Heart left ventricle (tissue), 16 donors: ENCODE results near the gene FUCA1. TPM values are rescaled to one million over a fixed set of nuclear protein-coding genes. Genes with fewer than 3 reads are reported as not detected.
"Not testable (repeated sequence)": the region's sequence is repeated elsewhere in the genome, so short reads cannot be mapped to it uniquely, and the experiment has no call there.

Source experiments
- ATAC-seq, 4 donors: fragments of 200-7000 bp; cut with Tn5 transposase; one replicate each; pipeline ENCODE4 v1.9.1; 2020 to 2022; ENCODE audit warnings: moderate library complexity in 4 of 4, mild to moderate bottlenecking in 3 of 4, moderate number of reproducible peaks in 1 of 4
- DNase-seq, 5 donors: peaks; one replicate each; pipeline ENCODE4 v3.0.0-alpha.2; 2020
- H3K27ac ChIP-seq, 12 donors: fragments of 200-600 bp; sonication (generic) in 4 of 12; one replicate each; pipeline versions ENCODE4 v1.5.0 to v1.8.0; 2016 to 2022; ENCODE audit warnings: mild to moderate bottlenecking in 2 of 12
- H3K27me3 ChIP-seq, 9 donors: fragments of 200-600 bp; sonication (generic) in 2 of 9; one replicate each; pipeline versions ENCODE4 v1.5.1 to v1.8.0; 2016 to 2022; ENCODE audit warnings: mild to moderate bottlenecking in 3 of 9
- H3K36me3 ChIP-seq, 9 donors: fragments of 200-600 bp; sonication (generic) in 2 of 9; one replicate each; pipeline versions ENCODE4 v1.5.0 to v1.8.0; 2018 to 2022; ENCODE audit warnings: mild to moderate bottlenecking in 2 of 9
- H3K4me1 ChIP-seq, 12 donors: fragments of 200-600 bp; sonication (generic) in 4 of 12; one replicate each; pipeline versions ENCODE4 v1.5.0 to v1.8.0; 2016 to 2022; ENCODE audit warnings: mild to moderate bottlenecking in 3 of 12
- H3K4me3 ChIP-seq, 12 donors: fragments of 200-600 bp; sonication (generic) in 4 of 12; one replicate each; pipeline versions ENCODE4 v1.5.0 to v1.8.0; 2017 to 2022; ENCODE audit warnings: mild to moderate bottlenecking in 9 of 12, moderate library complexity in 4 of 12
- H3K9me3 ChIP-seq, 12 donors: fragments of 200-600 bp; sonication (generic) in 4 of 12; one replicate each; pipeline versions ENCODE4 v1.5.0 to v1.8.0; 2016 to 2022; ENCODE audit warnings: mild to moderate bottlenecking in 1 of 12
- CTCF ChIP-seq, 12 donors: fragments of 200-600 bp; sonication (generic) in 4 of 12; IDR thresholded peaks; one replicate each; pipeline versions ENCODE4 v1.5.0 to v1.8.0; 2018 to 2022; ENCODE audit warnings: antibody characterized with exemption in 12 of 12, mild to moderate bottlenecking in 5 of 12
- POLR2A ChIP-seq, 2 donors: fragments of 450-650 bp; IDR thresholded peaks; one replicate each; pipeline ENCODE4 v1.6.1; 2017; ENCODE audit warnings: antibody characterized with exemption in 2 of 2, mild to moderate bottlenecking in 2 of 2, moderate library complexity in 2 of 2
- WGBS, 4 donors: extraction: QIAGEN DNeasy Blood & Tissue Kit in 2 of 4; methylation state at CpG; one replicate each; pipeline versions ENCODE4 v1.1.5 to v1.1.7; 2013 to 2018; 5-methylcytosine and 5-hydroxymethylcytosine counted together
- intact Hi-C, 10 donors: fragments of 100-400 bp; cut with DNase I; formaldehyde crosslinking; loops; one replicate each; pipeline versions ENCODE4 v1.11.1 to v1.14.2; 2022
- polyA plus RNA-seq, 2 donors: library from polyadenylated mRNA; stranded (reverse); fragments of 200-250 nt; gene quantifications; one replicate each; pipeline ENCODE4 v1.2.3, GENCODE V29; 2013
- total RNA-seq, 9 donors: library from RNA; depleted of rRNA in 2 of 9; stranded (reverse); fragments of >200 nt in 2 of 9; fragmentation: NEBNext Ultra II Directional in 3 of 9; extraction: Animal tissue kit (Norgen Biotek cat#: 25700) in 3 of 9; gene quantifications; one replicate each; pipeline versions ENCODE4 v1.1.0 to v1.2.4, GENCODE V29; 2016 to 2023
- donor health status: ischemic (EF 13 %, LVEDD 7.1; RV severe dilation, severe dysfunction).
- donor health status: healthy with polysubstance abuse.
- donor health status: DM: no; HTN: yes; CAD: no.
- donor health status: DM: no; HTN: no; CAD: no.
- donor health status: ischemic (EF 25% LVEDD 6.9; RV normal size, moderate dysfunction).
- donor health status: ischemic (EF 25% LVEDD 5.7; RV mildly dilated, moderate dysfunction).
- donor health status: healthy.
- donor health status: DM: yes; HTN: yes; CAD: no.
- donor health status: ischemic (EF 35%, LVEDD 5.7; RV mildly dilated, moderate dysfunction).
- donor health status: nonischemic (EF 11% LVEDD 7.7; RV severe dilation, severe dysfunction).
- donor health status: DM: yes; HTN: yes; CAD: no.
- donor health status: PGD.
- donor health status: ischemic (EF 29% LVEDD 5.4; RV normal size, mild dysfunction).
- donor health status: nonischemic (EF 23%, LVEDD 6.1; RV moderate dilation, normal function).

FUCA1 gene
- total and polyA plus RNA-seq, 11 donors, result 10.6 to 54.2 (median 16.1) TPM

- no peaks in the 10 kb centered on the region for H3K9me3 ChIP-seq
- H3K27ac ChIP-seq, result no peak overlapping the region
- 70 to 86% (median 79%) methylated on average over 3 of the region's 3 CpGs for WGBS, 4 donors
- no peak overlapping the region for H3K4me3 ChIP-seq
- no peak for ATAC-seq
- no peaks in the 10 kb centered on the region for H3K36me3 ChIP-seq
- peaks cover 0 to 12% (median 4%) of the 10 kb centered on the region in 12 donors for H3K4me1 ChIP-seq
- H3K27me3 ChIP-seq, result no peaks in the 10 kb centered on the region
- intact Hi-C loops, result no loop called here
- TF ChIP-seq POLR2A (IDR thresholded peaks at IDR 0.05), result no peak
- no peak for TF ChIP-seq CTCF (IDR thresholded peaks at IDR 0.05)
- no peak for DNase-seq
Observed at GRCh38 chr1:23836037-23836436, 32.1 kb downstream of the FUCA1 start.

GRCh38 chr1:23834156-23834555 lies 33.9 kb downstream of the FUCA1 start:
- H3K36me3 ChIP-seq, H3K27me3 ChIP-seq, DNase-seq, intact Hi-C loops, H3K4me3 ChIP-seq, ATAC-seq, H3K27ac ChIP-seq, H3K9me3 ChIP-seq: not testable (repeated sequence)
- H3K4me1 ChIP-seq, result peaks cover 0 to 12% (median 4%) of the 10 kb centered on the region in 12 donors
- WGBS, 4 donors, result 80 to 85% (median 82%) methylated on average over 6 of the region's 6 CpGs

GRCh38 chr1:23827717-23828116 lies 40.4 kb downstream of the FUCA1 start:
- H3K4me3 ChIP-seq, result no peak overlapping the region
- DNase-seq (no peak), ATAC-seq (no peak)
- no peaks in the 10 kb centered on the region for H3K27me3 ChIP-seq
- H3K36me3 ChIP-seq, result no peaks in the 10 kb centered on the region
- no peak for TF ChIP-seq POLR2A (IDR thresholded peaks at IDR 0.05)
- no peak for TF ChIP-seq CTCF (IDR thresholded peaks at IDR 0.05)
- WGBS, 4 donors, result 67 to 72% (median 69%) methylated on average over 1 of the region's 1 CpG
- intact Hi-C loops, result loop anchor here in 3 of 10 donors (5.0 to 10.0 kb wide), 2 partner anchors 40 to 53 kb away; partner anchors contain the start of genes FUCA1 (in 2 of the 3) and PITHD1 (in 1 of the 3)
- peaks cover 0 to 18% (median 10%) of the 10 kb centered on the region in 12 donors for H3K4me1 ChIP-seq
- H3K9me3 ChIP-seq, result no peaks in the 10 kb centered on the region
- H3K27ac ChIP-seq, result no peak overlapping the region

- ATAC-seq, DNase-seq, H3K36me3 ChIP-seq, H3K27ac ChIP-seq, H3K4me3 ChIP-seq, H3K9me3 ChIP-seq, H3K27me3 ChIP-seq: not testable (repeated sequence)
- intact Hi-C loops, result loop anchor here in 3 of 10 donors (5.0 to 10.0 kb wide), 2 partner anchors 41 to 52 kb away; partner anchors contain the start of genes FUCA1 (in 2 of the 3) and PITHD1 (in 1 of the 3)
- H3K4me1 ChIP-seq, result peaks cover 0 to 18% (median 10%) of the 10 kb centered on the region in 12 donors
- 96 to 98% (median 97%) methylated on average over 13 of the region's 13 CpGs for WGBS, 4 donors
Observed at GRCh38 chr1:23826590-23826989, 41.5 kb downstream of the FUCA1 start.

GRCh38 chr1:23825762-23826522 lies 42.1 kb downstream of the FUCA1 start:
- peak overlapping the region; percentile 74 to 100 (median 97) for H3K4me3 ChIP-seq
- ATAC-seq (no peak), DNase-seq (no peak)
- H3K27ac ChIP-seq, result peak overlapping the region; percentile 13 to 98 (median 96)
- no peaks in the 10 kb centered on the region for H3K36me3 ChIP-seq
- H3K4me1 ChIP-seq, result peaks cover 0 to 18% (median 10%) of the 10 kb centered on the region in 12 donors
- TF ChIP-seq POLR2A (IDR thresholded peaks at IDR 0.05), result no peak
- TF ChIP-seq CTCF (IDR thresholded peaks at IDR 0.05), result no peak
- WGBS, 4 donors, result 68 to 76% (median 70%) methylated on average over 22 to 24 of the region's 24 CpGs
- no peaks in the 10 kb centered on the region for H3K27me3 ChIP-seq
- H3K9me3 ChIP-seq, result no peaks in the 10 kb centered on the region
- intact Hi-C loops, result loop anchor here in 3 of 10 donors (5.0 to 10.0 kb wide), 2 partner anchors 41 to 51 kb away; partner anchors contain the start of genes FUCA1 (in 2 of the 3) and PITHD1 (in 1 of the 3)
